ENCODE results near the gene SNAPC2. TPM values are rescaled to one million over a fixed set of nuclear protein-coding genes. Genes with fewer than 3 reads are reported as not detected.

The SNAPC2 gene
- total RNA-seq, 4 donors from 2014 or later = 29.5 to 37.7 (median 33.4) TPM

- Histone ChIP-seq H3K9me3 (no peaks in the 10 kb centered on the region), H3K36me3 (peaks cover 0 to 30% of the 10 kb centered on the region in 2 donors), H3K4me1 (peaks cover 0 to 59% (median 18%) of the 10 kb centered on the region in 3 donors), H3K4me3 (peak within 1 kb of the TSS; percentile 62 to 72), H3K27me3 (no peaks in the 10 kb centered on the region), H3K27ac (peak within 1 kb of the TSS; percentile 92 to 97 (median 93))
- ATAC-seq = peak; percentile 99
- TF ChIP-seq POLR2AphosphoS5 (IDR thresholded peaks at IDR 0.05) = peak; percentile 92
- TF ChIP-seq EP300 (IDR thresholded peaks at IDR 0.05) = no peak
- no peak for TF ChIP-seq CTCF (IDR thresholded peaks at IDR 0.05)
- peak; percentile 59 to 65 for TF ChIP-seq POLR2A (IDR thresholded peaks at IDR 0.05)
- WGBS, 2 donors (ENCODE audit: low coverage in 1 of 2) = 0% methylated on average over 2 to 14 of the region's 56 CpGs
Measured at GRCh38 chr19:7943444-7944176, 23.5 kb downstream of the SNAPC2 start, which contains the start of gene TIMM44. TIMM44 (minus strand) TSS chr19:7943666; CDS start chr19:7943651, 15 bp downstream.

DNA sequence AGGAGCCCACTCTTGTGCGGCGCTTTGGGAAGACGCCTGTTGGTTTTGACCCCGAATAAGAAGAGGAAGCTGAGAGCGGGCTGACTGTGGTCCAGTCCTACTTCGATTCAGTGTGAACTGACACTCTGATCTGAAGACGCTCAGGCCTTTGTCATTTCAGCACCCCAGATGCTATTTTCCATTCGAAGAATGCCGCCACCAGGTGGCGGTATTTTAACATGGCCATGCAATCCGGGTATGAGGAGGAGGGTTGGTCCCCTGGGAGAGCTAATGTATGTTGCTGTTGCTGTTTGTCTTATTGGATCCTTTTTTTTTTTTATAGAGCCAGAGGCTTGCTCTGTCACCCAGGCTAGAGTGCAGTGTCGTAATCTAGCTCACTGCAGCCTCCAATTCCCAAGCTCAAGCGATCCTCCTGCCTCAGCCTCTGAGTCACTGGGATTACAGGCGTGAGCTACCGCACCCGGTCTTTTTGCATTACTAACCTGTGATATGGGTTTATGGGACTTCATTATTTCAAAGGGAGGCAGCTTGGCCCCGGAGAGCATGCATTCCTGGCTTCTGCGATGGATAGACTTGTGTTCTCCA, 24.1 kb downstream of the SNAPC2 start:
- peak; percentile 57 for ATAC-seq
- Histone ChIP-seq H3K36me3 (peaks cover 0 to 23% of the 10 kb centered on the region in 2 donors), H3K4me3 (peak overlapping the region; percentile 34 to 72), H3K9me3 (no peaks in the 10 kb centered on the region), H3K4me1 (peaks cover 0 to 53% (median 18%) of the 10 kb centered on the region in 3 donors), H3K27ac (peak overlapping the region; percentile 80 to 97 (median 92)), H3K27me3 (no peaks in the 10 kb centered on the region)
- 21 to 32% methylated on average over 4 to 11 of the region's 18 CpGs for WGBS, 2 donors (ENCODE audit: low coverage in 1 of 2)
- TF ChIP-seq POLR2AphosphoS5 (IDR thresholded peaks at IDR 0.05) (no peak), CTCF (IDR thresholded peaks at IDR 0.05) (peak in 3 of 4 experiments; percentile 86 to 92 (median 89))

- TF ChIP-seq EP300 (IDR thresholded peaks at IDR 0.05) = no peak
- TF ChIP-seq CTCF (IDR thresholded peaks at IDR 0.05) = no peak
- no peak for TF ChIP-seq POLR2A (IDR thresholded peaks at IDR 0.05)
- TF ChIP-seq POLR2AphosphoS5 (IDR thresholded peaks at IDR 0.05) = no peak
- ATAC-seq = no peak
- Histone ChIP-seq H3K27ac (no peak overlapping the region), H3K27me3 (no peaks in the 10 kb centered on the region), H3K36me3 (no peaks in the 10 kb centered on the region), H3K9me3 (no peaks in the 10 kb centered on the region), H3K4me1 (peaks cover 0 to 16% (median 3%) of the 10 kb centered on the region in 3 donors), H3K4me3 (no peak overlapping the region)
- WGBS, 2 donors (ENCODE audit: low coverage in 1 of 2) = 88 to 89% methylated on average over 1 to 4 of the region's 4 CpGs
Measured at GRCh38 chr19:7947939-7948338, 27.8 kb downstream of the SNAPC2 start.

DNA sequence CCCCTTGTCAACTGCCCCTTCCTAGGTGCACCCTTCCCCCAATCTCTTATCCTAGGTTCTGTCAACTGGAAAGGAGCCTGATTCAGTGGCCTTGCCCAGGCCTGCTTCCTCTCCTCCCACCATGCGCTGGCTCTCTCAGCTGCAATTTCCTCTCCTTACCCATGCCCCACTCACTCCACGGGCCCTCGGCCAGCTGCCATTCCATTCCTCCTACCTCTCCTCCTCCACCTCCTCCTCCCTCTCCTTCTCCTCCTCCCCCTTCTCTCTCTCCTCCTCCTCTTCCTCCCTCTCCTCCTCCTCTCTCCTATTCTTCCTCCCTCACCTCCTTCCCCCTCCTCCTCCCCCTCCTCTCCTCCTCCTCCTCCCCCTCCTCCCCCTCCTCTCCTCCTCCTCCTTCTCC, 32.9 kb downstream of the SNAPC2 start:
- H3K27ac ChIP-seq = no peak overlapping the region
- TF ChIP-seq CTCF (IDR thresholded peaks at IDR 0.05) (no peak), POLR2A (IDR thresholded peaks at IDR 0.05) (no peak), EP300 (IDR thresholded peaks at IDR 0.05) (no peak), POLR2AphosphoS5 (IDR thresholded peaks at IDR 0.05) (no peak)
- peaks cover 0 to 5% of the 10 kb centered on the region in 2 donors for H3K36me3 ChIP-seq
- no peak overlapping the region for H3K4me3 ChIP-seq
- H3K4me1 ChIP-seq = no peaks in the 10 kb centered on the region
- WGBS, 2 donors (ENCODE audit: low coverage in 1 of 2) = 26 to 28% methylated on average over 3 of the region's 3 CpGs
- no peak for ATAC-seq
- H3K9me3 ChIP-seq = no peaks in the 10 kb centered on the region
- H3K27me3 ChIP-seq = no peaks in the 10 kb centered on the region

All from gastroesophageal sphincter (tissue), 4 donors.